Loucy (cell line): Measurements from ENCODE around the gene KIF18A.

ENCODE experiments used
- H2AFZ ChIP-seq: fragments of 200-600 bp; sonication (generic); 2 replicates; pipeline ENCODE4 v1.6.0; 2016; ENCODE audit warnings: antibody characterized with exemption, mild to moderate bottlenecking, low read length, moderate library complexity
- H3F3A ChIP-seq: fragments of 200-600 bp; 2 replicates; pipeline ENCODE4 v1.6.0; 2016; ENCODE audit warnings: antibody characterized with exemption, low read depth, mild to moderate bottlenecking
- H3K27me3 ChIP-seq: fragments of 200-600 bp; sonication (generic); 2 replicates; pipeline ENCODE4 v1.6.1; 2014; ENCODE audit warnings: low read length, mild to moderate bottlenecking; ENCODE audit not compliant: insufficient read depth, poor library complexity, severe bottlenecking
- H3K36me3 ChIP-seq: fragments of 200-600 bp; sonication (generic); 2 replicates; pipeline ENCODE4 v1.6.1; 2016; ENCODE audit warnings: low read length; ENCODE audit not compliant: insufficient read depth
- H3K4me1 ChIP-seq: fragments of 200-600 bp; sonication (generic); 2 replicates; pipeline ENCODE4 v1.5.1; 2014; ENCODE audit warnings: low read length, mild to moderate bottlenecking; ENCODE audit not compliant: insufficient read depth, poor library complexity, severe bottlenecking
- H3K4me2 ChIP-seq: fragments of 200-600 bp; sonication (generic); 2 replicates; pipeline ENCODE4 v1.6.0; 2014; ENCODE audit warnings: antibody characterized with exemption, low read length, low read depth, mild to moderate bottlenecking; ENCODE audit not compliant: poor library complexity, severe bottlenecking
- H3K4me3 ChIP-seq: fragments of 200-600 bp; sonication (generic); 2 replicates; pipeline ENCODE4 v1.5.1; 2014; ENCODE audit warnings: low read length, mild to moderate bottlenecking, mixed read lengths; ENCODE audit not compliant: poor library complexity, severe bottlenecking
- H3K79me2 ChIP-seq: fragments of 200-600 bp; sonication (generic); 2 replicates; pipeline ENCODE4 v1.6.1; 2014; ENCODE audit warnings: low read length; ENCODE audit not compliant: insufficient read depth
- H3K9ac ChIP-seq: fragments of 200-600 bp; sonication (generic); 2 replicates; pipeline ENCODE4 v1.6.0; 2014; ENCODE audit warnings: mild to moderate bottlenecking, low read depth, low read length, moderate library complexity; ENCODE audit not compliant: poor library complexity, severe bottlenecking
- H3K9me2 ChIP-seq: fragments of 200-600 bp; sonication (generic); replicated peaks from 2 replicates; pipeline ENCODE4 v1.6.1; 2016; ENCODE audit warnings: low read depth, low read length, mixed read lengths
- H3K9me3 ChIP-seq: fragments of 200-600 bp; sonication (generic); 2 replicates; pipeline ENCODE4 v1.6.1; 2014; ENCODE audit warnings: mild to moderate bottlenecking, antibody characterized with exemption, low read length, low read depth; ENCODE audit not compliant: insufficient read depth
- H4K20me1 ChIP-seq: fragments of 200-600 bp; sonication (generic); 2 replicates; pipeline ENCODE4 v1.6.0; 2014; ENCODE audit warnings: antibody characterized with exemption, low read length, mild to moderate bottlenecking; ENCODE audit not compliant: insufficient read depth, poor library complexity, severe bottlenecking
- EZH2phosphoT487 ChIP-seq: fragments of 200-600 bp; IDR thresholded peaks from 2 replicates; pipeline ENCODE4 v1.6.1; 2018; ENCODE audit warnings: antibody characterized with exemption, mild to moderate bottlenecking, moderate library complexity, borderline replicate concordance
- TF ChIP-seq, protein P1 (sequence below): fragments of 200-600 bp; sonication (generic); conservative IDR thresholded peaks from 2 replicates; pipeline ENCODE4 v1.5.1; 2014; ENCODE audit warnings: mild to moderate bottlenecking, antibody characterized with exemption, low read length

The KIF18A gene

DNA sequence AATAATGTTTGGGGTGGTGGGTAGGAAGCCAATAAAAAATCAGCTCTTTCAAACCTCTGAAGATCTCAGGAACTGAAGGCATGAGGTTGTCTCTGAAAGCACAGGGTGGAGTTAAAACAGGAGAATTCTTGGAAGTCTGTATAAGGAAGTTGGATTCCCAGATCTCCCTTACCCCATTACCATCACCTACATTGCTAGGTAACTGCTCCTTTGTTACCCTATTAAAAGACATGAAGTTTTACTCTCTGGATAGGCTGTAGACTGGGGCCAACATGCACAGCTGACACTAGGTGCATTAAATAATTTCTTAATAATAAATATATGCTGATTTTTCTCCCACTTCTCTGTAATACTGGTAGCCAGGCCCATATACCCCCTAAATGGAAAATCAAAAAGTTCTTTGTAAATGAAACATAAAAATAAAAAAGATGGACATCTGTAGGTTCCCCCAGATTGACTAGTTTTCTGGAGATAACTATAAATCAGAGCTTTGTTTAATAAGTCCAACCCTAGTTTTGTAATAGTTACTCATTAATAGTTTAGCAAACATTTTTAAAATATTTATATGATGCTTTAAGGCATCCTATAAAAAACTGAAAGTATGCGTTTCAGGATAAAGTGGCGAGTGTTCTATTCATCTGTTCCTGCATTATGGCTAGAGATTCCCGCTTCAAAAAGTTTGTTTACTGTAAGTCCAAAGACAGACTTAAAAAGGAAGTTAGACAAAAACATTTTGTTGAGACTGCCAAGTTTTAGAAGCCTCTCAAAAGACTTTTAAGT lies 63.8 kb downstream of the KIF18A start:
- Histone ChIP-seq H3K36me3 (peaks cover 9% of the 10 kb centered on the region; the same call in 1 of the 2 replicates), H4K20me1 (no peaks in the 10 kb centered on the region), H3K9me3 (no peaks in the 10 kb centered on the region), H3K9ac (no peak overlapping the region), H3K4me1 (no peaks in the 10 kb centered on the region), H3K27me3 (no peaks in the 10 kb centered on the region), H3F3A (no peaks in the 10 kb centered on the region), H3K79me2 (no peaks in the 10 kb centered on the region), H2AFZ (no peak overlapping the region), H3K9me2 (no peaks in the 10 kb centered on the region), H3K4me3 (no peak overlapping the region), H3K4me2 (no peak overlapping the region)
- no peak for TF ChIP-seq EZH2phosphoT487
- TF ChIP-seq, protein P1, sequence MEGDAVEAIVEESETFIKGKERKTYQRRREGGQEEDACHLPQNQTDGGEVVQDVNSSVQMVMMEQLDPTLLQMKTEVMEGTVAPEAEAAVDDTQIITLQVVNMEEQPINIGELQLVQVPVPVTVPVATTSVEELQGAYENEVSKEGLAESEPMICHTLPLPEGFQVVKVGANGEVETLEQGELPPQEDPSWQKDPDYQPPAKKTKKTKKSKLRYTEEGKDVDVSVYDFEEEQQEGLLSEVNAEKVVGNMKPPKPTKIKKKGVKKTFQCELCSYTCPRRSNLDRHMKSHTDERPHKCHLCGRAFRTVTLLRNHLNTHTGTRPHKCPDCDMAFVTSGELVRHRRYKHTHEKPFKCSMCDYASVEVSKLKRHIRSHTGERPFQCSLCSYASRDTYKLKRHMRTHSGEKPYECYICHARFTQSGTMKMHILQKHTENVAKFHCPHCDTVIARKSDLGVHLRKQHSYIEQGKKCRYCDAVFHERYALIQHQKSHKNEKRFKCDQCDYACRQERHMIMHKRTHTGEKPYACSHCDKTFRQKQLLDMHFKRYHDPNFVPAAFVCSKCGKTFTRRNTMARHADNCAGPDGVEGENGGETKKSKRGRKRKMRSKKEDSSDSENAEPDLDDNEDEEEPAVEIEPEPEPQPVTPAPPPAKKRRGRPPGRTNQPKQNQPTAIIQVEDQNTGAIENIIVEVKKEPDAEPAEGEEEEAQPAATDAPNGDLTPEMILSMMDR: no peak

DNA sequence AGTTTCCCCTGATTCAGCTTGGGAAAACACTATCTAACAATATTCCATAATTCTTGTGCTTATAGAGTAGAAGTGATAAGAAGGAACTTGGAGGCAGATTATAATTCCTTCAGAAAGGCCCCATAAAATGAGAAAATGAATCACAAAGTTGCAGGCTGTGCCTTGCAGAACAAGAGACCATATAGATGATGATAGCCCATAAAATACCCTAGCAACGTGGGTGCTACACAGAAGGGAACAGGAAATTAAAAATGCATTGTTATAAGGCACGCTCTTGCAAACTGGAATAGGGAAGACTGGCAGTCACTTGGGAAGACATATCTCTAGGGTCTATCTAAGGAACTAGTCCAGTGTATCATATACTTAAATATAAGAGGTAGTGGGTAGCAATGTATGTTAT lies 67.6 kb downstream of the KIF18A start:
- Histone ChIP-seq H3K36me3 (peaks cover 14% of the 10 kb centered on the region; the same call in 1 of the 2 replicates), H3K79me2 (no peaks in the 10 kb centered on the region), H3K9me3 (no peaks in the 10 kb centered on the region), H2AFZ (no peak overlapping the region), H3K4me2 (no peak overlapping the region), H3K9me2 (no peaks in the 10 kb centered on the region), H4K20me1 (no peaks in the 10 kb centered on the region), H3K9ac (no peak overlapping the region), H3K27me3 (no peaks in the 10 kb centered on the region), H3F3A (no peaks in the 10 kb centered on the region), H3K4me1 (no peaks in the 10 kb centered on the region), H3K4me3 (no peak overlapping the region)
- TF ChIP-seq, protein P1: no peak
- TF ChIP-seq EZH2phosphoT487: no peak

DNA sequence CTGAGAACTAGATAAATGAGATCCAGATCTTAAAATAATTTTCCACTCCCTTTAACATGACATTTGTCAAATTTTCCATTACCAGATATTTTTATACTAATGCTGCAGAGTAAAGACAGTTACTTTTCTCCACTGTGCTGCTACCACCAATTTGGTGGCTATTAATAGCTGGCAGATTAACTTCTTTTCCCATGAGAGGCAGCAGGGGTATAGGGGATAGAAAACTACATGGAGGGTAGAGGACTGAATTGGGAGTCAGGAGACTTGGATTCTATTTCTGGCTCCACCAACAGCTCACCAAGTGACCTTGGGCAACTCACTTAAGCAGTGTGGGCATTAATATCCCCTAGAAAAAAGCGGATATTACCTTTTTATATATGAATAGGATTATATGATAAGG lies 69.2 kb downstream of the KIF18A start:
- H3K79me2 ChIP-seq: no peaks in the 10 kb centered on the region

More for the DNA sequence above, 69.2 kb downstream of the KIF18A start:
- Histone ChIP-seq H3K4me1 (no peaks in the 10 kb centered on the region), H3K36me3 (peaks cover 25% of the 10 kb centered on the region; the same call in 1 of the 2 replicates), H3F3A (no peaks in the 10 kb centered on the region), H3K9me2 (no peaks in the 10 kb centered on the region), H3K9me3 (no peaks in the 10 kb centered on the region), H3K27me3 (no peaks in the 10 kb centered on the region), H3K9ac (no peak overlapping the region), H3K4me3 (no peak overlapping the region), H3K4me2 (no peak overlapping the region), H2AFZ (no peak overlapping the region), H4K20me1 (no peaks in the 10 kb centered on the region)
- TF ChIP-seq, protein P1: no peak
- TF ChIP-seq EZH2phosphoT487: no peak
